ENCODE results near the gene CENPS. TPM values are rescaled to one million over a fixed set of nuclear protein-coding genes. Genes with fewer than 3 reads are reported as not detected.

The CENPS gene
- total and polyA plus RNA-seq, 2 of the 13 experiments (the other 11 are each of a cell fraction or from before 2014, with no cell fraction given): 3.3 to 22.0 TPM

DNA sequence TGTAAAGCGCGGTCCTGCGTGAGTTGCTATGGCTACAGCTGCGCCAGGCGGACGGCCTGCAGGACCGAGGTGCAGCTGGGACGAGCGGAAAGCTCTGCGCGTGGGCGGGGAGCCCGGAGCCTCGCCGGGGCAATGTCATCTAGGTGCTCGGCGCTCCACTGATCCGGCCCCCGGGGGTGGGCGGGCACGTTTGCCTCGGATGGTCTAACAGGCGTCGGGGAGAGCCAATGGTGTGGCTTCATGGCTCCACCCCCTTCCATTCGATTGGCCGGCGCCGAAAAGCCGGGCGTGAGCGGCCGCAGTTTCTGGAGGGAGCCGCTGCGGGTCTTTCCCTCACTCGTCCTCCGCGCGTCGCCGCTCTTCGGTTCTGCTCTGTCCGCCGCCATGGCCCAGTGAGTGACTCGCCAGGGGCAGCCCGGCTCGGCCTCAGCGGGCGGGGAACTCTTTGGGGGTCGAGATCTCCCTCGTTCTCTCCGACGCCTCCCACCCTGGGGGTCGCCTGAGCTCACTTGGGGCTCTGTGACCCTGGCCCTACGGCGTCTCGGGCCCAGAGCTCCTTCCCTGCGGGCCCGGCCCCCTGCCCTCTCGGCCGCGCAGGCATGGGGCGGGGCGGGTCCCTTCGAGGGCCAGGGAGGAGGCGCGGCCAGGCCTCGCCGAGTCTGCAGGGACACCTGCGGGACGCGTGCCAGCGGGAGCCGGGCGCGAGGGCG is 31.3 kb upstream of the CENPS start, which contains the start of gene PGD (continued):
- TF ChIP-seq ZBTB7A (CRISPR knock-in tag; IDR thresholded peaks at IDR 0.05) (peak; percentile 52; the same call in 1 of the 2 replicates), ZNF451 (CRISPR knock-in tag; IDR thresholded peaks at IDR 0.05) (peak; percentile 90), PPARG (CRISPR knock-in tag; conservative IDR thresholded peaks at IDR 0.05) (peak; percentile 60; the same call in 1 of the 2 replicates), ZNF547 (CRISPR knock-in tag; IDR thresholded peaks at IDR 0.05) (peak; percentile 91; the same call in 1 of the 2 replicates), HES4 (CRISPR knock-in tag; IDR thresholded peaks at IDR 0.05; ENCODE audit: borderline replicate concordance) (peak; percentile 98), MTF2 (CRISPR knock-in tag; IDR thresholded peaks at IDR 0.05; ENCODE audit: borderline replicate concordance) (peak; percentile 88; the same call in 1 of the 2 replicates), MBNL3 (CRISPR knock-in tag; conservative IDR thresholded peaks at IDR 0.05) (no peak), ZNF382 (CRISPR knock-in tag; IDR thresholded peaks at IDR 0.05; ENCODE audit: borderline replicate concordance) (no peak), BORCS8-MEF2B (CRISPR knock-in tag; IDR thresholded peaks at IDR 0.05) (peak; percentile 86; the same call in 1 of the 2 replicates), ZNF101 (CRISPR knock-in tag; IDR thresholded peaks at IDR 0.05; ENCODE audit: borderline replicate concordance, low read depth) (0 out of 2 replicates have a peak, but pooled peaks have one; percentile 46), ZNF256 (CRISPR knock-in tag; conservative IDR thresholded peaks at IDR 0.05) (peak; percentile 78; the same call in 1 of the 2 replicates), FOXK1 (CRISPR knock-in tag; IDR thresholded peaks at IDR 0.05; ENCODE audit: borderline replicate concordance, low read depth) (no peak; the same call in 1 of the 2 replicates), PAWR (CRISPR knock-in tag; IDR thresholded peaks at IDR 0.05; ENCODE audit: borderline replicate concordance) (peak; percentile 97; the same call in 1 of the 2 replicates)
- TF ChIP-seq, protein P1, sequence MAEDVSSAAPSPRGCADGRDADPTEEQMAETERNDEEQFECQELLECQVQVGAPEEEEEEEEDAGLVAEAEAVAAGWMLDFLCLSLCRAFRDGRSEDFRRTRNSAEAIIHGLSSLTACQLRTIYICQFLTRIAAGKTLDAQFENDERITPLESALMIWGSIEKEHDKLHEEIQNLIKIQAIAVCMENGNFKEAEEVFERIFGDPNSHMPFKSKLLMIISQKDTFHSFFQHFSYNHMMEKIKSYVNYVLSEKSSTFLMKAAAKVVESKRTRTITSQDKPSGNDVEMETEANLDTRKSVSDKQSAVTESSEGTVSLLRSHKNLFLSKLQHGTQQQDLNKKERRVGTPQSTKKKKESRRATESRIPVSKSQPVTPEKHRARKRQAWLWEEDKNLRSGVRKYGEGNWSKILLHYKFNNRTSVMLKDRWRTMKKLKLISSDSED (CRISPR knock-in tag; IDR thresholded peaks at IDR 0.05): 0 out of 2 replicates have a peak, but pooled peaks have one; percentile 30
- TF ChIP-seq, protein P2, sequence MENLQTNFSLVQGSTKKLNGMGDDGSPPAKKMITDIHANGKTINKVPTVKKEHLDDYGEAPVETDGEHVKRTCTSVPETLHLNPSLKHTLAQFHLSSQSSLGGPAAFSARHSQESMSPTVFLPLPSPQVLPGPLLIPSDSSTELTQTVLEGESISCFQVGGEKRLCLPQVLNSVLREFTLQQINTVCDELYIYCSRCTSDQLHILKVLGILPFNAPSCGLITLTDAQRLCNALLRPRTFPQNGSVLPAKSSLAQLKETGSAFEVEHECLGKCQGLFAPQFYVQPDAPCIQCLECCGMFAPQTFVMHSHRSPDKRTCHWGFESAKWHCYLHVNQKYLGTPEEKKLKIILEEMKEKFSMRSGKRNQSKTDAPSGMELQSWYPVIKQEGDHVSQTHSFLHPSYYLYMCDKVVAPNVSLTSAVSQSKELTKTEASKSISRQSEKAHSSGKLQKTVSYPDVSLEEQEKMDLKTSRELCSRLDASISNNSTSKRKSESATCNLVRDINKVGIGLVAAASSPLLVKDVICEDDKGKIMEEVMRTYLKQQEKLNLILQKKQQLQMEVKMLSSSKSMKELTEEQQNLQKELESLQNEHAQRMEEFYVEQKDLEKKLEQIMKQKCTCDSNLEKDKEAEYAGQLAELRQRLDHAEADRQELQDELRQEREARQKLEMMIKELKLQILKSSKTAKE (CRISPR knock-in tag; IDR thresholded peaks at IDR 0.05; ENCODE audit: borderline replicate concordance): peak; percentile 35; the same call in 1 of the 2 replicates
- TF ChIP-seq, protein P3, sequence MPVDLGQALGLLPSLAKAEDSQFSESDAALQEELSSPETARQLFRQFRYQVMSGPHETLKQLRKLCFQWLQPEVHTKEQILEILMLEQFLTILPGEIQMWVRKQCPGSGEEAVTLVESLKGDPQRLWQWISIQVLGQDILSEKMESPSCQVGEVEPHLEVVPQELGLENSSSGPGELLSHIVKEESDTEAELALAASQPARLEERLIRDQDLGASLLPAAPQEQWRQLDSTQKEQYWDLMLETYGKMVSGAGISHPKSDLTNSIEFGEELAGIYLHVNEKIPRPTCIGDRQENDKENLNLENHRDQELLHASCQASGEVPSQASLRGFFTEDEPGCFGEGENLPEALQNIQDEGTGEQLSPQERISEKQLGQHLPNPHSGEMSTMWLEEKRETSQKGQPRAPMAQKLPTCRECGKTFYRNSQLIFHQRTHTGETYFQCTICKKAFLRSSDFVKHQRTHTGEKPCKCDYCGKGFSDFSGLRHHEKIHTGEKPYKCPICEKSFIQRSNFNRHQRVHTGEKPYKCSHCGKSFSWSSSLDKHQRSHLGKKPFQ (CRISPR knock-in tag; IDR thresholded peaks at IDR 0.05; ENCODE audit: insufficient replicate concordance): peak; percentile 73
- TF ChIP-seq, protein P4, sequence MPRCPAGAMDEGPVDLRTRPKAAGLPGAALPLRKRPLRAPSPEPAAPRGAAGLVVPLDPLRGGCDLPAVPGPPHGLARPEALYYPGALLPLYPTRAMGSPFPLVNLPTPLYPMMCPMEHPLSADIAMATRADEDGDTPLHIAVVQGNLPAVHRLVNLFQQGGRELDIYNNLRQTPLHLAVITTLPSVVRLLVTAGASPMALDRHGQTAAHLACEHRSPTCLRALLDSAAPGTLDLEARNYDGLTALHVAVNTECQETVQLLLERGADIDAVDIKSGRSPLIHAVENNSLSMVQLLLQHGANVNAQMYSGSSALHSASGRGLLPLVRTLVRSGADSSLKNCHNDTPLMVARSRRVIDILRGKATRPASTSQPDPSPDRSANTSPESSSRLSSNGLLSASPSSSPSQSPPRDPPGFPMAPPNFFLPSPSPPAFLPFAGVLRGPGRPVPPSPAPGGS (CRISPR knock-in tag; IDR thresholded peaks at IDR 0.05): peak; percentile 96
- TF ChIP-seq, protein P5, sequence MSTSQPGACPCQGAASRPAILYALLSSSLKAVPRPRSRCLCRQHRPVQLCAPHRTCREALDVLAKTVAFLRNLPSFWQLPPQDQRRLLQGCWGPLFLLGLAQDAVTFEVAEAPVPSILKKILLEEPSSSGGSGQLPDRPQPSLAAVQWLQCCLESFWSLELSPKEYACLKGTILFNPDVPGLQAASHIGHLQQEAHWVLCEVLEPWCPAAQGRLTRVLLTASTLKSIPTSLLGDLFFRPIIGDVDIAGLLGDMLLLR (CRISPR knock-in tag; IDR thresholded peaks at IDR 0.05): peak; percentile 82
- TF ChIP-seq, protein P6, sequence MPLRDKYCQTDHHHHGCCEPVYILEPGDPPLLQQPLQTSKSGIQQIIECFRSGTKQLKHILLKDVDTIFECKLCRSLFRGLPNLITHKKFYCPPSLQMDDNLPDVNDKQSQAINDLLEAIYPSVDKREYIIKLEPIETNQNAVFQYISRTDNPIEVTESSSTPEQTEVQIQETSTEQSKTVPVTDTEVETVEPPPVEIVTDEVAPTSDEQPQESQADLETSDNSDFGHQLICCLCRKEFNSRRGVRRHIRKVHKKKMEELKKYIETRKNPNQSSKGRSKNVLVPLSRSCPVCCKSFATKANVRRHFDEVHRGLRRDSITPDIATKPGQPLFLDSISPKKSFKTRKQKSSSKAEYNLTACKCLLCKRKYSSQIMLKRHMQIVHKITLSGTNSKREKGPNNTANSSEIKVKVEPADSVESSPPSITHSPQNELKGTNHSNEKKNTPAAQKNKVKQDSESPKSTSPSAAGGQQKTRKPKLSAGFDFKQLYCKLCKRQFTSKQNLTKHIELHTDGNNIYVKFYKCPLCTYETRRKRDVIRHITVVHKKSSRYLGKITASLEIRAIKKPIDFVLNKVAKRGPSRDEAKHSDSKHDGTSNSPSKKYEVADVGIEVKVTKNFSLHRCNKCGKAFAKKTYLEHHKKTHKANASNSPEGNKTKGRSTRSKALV (CRISPR knock-in tag; IDR thresholded peaks at IDR 0.05): peak; percentile 94
